ENCODE results near the gene SAG. TPM values are rescaled to one million over a fixed set of nuclear protein-coding genes. Genes with fewer than 3 reads are reported as not detected.

The SAG gene
- total and polyA plus RNA-seq, 2 of the 13 experiments (the other 11 are each of a cell fraction or from before 2014, with no cell fraction given), result not detected

DNA sequence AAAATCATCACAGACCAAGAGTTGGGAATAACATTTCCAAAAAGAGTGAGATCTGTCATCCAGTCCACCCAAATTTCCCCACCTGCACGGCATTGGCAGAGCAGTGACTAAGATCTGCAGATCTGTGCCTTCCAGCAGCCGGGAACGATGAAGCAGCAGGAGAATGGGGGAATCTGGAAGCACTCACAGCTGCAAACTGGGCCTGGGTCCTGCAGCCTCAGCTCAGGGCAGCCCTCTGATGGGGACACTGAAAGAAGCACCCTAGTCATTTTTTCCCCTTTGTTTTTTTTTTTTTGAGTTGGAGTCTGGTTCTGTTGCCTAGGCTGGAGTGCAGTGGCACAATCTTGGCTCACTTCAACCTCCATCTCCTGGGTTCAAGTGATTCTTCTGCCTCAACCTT, 4.4 kb upstream of the SAG start (continued):
- TF ChIP-seq CCDC6 (CRISPR knock-in tag; IDR thresholded peaks at IDR 0.05) (no peak), GABPA (IDR thresholded peaks at IDR 0.05; ENCODE audit: low read depth, low read length) (no peak), GABPA (CRISPR knock-in tag; IDR thresholded peaks at IDR 0.05; ENCODE audit: low read depth) (no peak), ZNF44 (CRISPR knock-in tag; IDR thresholded peaks at IDR 0.05) (no peak)

DNA sequence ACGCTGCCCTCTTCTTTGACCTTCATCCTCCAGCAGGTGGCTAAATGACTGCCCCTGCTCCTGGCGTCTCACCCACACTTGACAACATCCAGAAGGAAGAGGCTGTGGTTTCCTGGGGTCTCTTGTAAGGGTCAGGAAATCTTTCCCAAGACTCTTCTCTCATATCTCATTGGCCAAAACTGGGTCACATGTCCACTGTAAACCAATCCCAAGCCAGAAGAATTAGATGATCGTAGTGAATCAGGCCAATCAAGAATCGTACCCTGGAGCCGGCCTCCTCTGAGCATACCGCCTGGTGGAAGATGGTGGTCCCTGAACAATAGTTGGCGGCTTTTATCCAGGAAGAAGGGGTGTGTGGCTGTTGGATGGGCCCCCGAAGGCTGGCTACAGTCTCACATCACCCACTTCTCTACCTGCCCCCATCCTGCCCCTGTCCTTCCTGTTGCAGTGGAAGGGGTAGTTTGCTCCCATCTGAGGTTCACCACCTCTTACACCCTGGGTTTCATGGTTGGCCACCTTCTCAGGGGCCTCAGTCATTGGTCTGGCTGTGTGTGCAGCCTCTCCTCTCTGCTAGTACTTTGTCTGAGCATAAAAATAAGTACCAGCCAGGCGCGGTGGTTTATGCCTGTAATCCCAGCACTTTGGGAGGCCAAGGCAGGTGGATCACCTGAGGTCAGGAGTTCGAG, 3.8 kb downstream of the SAG start:
- POLR2A ChIA-PET, result no interaction called here
- BruUV-seq (replicated peaks), result no TSS peak

More for the DNA sequence above, 3.8 kb downstream of the SAG start:
- Histone ChIP-seq H3K36me3 (replicated peaks in 1 of 2; ENCODE audit: control insufficient read depth in 1 of 2, insufficient read depth in 2 of 2, low read length in 2 of 2) (no peaks in the 10 kb centered on the region), H3K9ac (ENCODE audit: insufficient read depth, low read depth, low read length) (no peak overlapping the region), H3K9me3 (ENCODE audit: low read length) (no peaks in the 10 kb centered on the region), H3K4me2 (ENCODE audit: low read depth, low read length) (no peak overlapping the region), H3K79me2 (ENCODE audit: insufficient read depth, low read length) (no peaks in the 10 kb centered on the region), H3K27me3 (ENCODE audit: control insufficient read depth in 1 of 2, insufficient read depth in 2 of 2, low read length in 2 of 2) (peaks cover 0 to 17% of the 10 kb centered on the region in 2 experiments; a peak in 1 of 5 replicates), H3K4me3 (replicated peaks in 1 of 3; ENCODE audit: insufficient read depth in 1 of 3, low read depth in 2 of 3, low read length in 3 of 3) (no peak overlapping the region), H3K27ac (ENCODE audit: extremely low read length, insufficient read depth, low read length) (no peak overlapping the region), H2AFZ (ENCODE audit: low read length) (no peak overlapping the region), H3K4me1 (ENCODE audit: insufficient read depth, low read length) (peaks cover 22% of the 10 kb centered on the region), H4K20me1 (ENCODE audit: insufficient read depth, low read length) (no peaks in the 10 kb centered on the region)
- intact Hi-C loops (cut with micrococcal nuclease; ENCODE audit: unreplicated experiment) (no loop called here), in situ Hi-C loops (cut with HindIII; ENCODE audit: extremely low pct_ligation_motif_present, low pct_unique_long_range_greater_than_20kb) (loop anchor here (25.0 kb wide), 1 partner anchor 526 kb away; no protein-coding TSS in a partner anchor)
- FAIRE-seq (no peak), DNase-seq (ENCODE audit: low spot score) (no peak), ATAC-seq (peak; percentile 21; the same call in 2 of the 3 replicates)
- TF ChIP-seq ZIK1 (CRISPR knock-in tag; IDR thresholded peaks at IDR 0.05; ENCODE audit: borderline replicate concordance, low read depth) (no peak), KAT2B (IDR thresholded peaks at IDR 0.05; ENCODE audit: borderline replicate concordance, low read depth, low read length) (no peak), ZNF264 (CRISPR knock-in tag; IDR thresholded peaks at IDR 0.05) (no peak), PAF1 (CRISPR knock-in tag; IDR thresholded peaks at IDR 0.05) (no peak), NFYB (CRISPR knock-in tag; IDR thresholded peaks at IDR 0.05) (0 out of 2 replicates have a peak, but pooled peaks have one; percentile 24), SMC3 (IDR thresholded peaks at IDR 0.05; ENCODE audit: low read length) (0 out of 2 replicates have a peak, but pooled peaks have one; percentile 11), STAG1 (CRISPR knock-in tag; IDR thresholded peaks at IDR 0.05) (peak; percentile 29), MIXL1 (CRISPR knock-in tag; IDR thresholded peaks at IDR 0.05) (no peak), ZNF674 (CRISPR knock-in tag; IDR thresholded peaks at IDR 0.05; ENCODE audit: low read depth) (no peak), POLR2AphosphoS2 (IDR thresholded peaks at IDR 0.05; ENCODE audit: low read depth, low read length) (no peak), RXRA (CRISPR knock-in tag; IDR thresholded peaks at IDR 0.05) (no peak)
- TF ChIP-seq, protein P1, sequence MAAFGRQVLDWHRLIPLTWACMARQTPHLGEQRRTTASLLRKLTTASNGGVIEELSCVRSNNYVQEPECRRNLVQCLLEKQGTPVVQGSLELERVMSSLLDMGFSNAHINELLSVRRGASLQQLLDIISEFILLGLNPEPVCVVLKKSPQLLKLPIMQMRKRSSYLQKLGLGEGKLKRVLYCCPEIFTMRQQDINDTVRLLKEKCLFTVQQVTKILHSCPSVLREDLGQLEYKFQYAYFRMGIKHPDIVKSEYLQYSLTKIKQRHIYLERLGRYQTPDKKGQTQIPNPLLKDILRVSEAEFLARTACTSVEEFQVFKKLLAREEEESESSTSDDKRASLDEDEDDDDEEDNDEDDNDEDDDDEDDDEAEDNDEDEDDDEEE (CRISPR knock-in tag; IDR thresholded peaks at IDR 0.05), result no peak
- TF ChIP-seq, protein P2, sequence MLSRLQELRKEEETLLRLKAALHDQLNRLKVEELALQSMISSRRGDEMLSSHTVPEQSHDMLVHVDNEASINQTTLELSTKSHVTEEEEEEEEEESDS (CRISPR knock-in tag; IDR thresholded peaks at IDR 0.05; ENCODE audit: borderline replicate concordance), result no peak
- TF ChIP-seq, protein P3, sequence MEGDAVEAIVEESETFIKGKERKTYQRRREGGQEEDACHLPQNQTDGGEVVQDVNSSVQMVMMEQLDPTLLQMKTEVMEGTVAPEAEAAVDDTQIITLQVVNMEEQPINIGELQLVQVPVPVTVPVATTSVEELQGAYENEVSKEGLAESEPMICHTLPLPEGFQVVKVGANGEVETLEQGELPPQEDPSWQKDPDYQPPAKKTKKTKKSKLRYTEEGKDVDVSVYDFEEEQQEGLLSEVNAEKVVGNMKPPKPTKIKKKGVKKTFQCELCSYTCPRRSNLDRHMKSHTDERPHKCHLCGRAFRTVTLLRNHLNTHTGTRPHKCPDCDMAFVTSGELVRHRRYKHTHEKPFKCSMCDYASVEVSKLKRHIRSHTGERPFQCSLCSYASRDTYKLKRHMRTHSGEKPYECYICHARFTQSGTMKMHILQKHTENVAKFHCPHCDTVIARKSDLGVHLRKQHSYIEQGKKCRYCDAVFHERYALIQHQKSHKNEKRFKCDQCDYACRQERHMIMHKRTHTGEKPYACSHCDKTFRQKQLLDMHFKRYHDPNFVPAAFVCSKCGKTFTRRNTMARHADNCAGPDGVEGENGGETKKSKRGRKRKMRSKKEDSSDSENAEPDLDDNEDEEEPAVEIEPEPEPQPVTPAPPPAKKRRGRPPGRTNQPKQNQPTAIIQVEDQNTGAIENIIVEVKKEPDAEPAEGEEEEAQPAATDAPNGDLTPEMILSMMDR (CRISPR knock-in tag; IDR thresholded peaks at IDR 0.05), result peak; percentile 30; the same call in 1 of the 2 replicates
- TF ChIP-seq, protein P4, sequence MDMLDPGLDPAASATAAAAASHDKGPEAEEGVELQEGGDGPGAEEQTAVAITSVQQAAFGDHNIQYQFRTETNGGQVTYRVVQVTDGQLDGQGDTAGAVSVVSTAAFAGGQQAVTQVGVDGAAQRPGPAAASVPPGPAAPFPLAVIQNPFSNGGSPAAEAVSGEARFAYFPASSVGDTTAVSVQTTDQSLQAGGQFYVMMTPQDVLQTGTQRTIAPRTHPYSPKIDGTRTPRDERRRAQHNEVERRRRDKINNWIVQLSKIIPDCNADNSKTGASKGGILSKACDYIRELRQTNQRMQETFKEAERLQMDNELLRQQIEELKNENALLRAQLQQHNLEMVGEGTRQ (IDR thresholded peaks at IDR 0.05; ENCODE audit: low read depth, low read length), result peak; percentile 28; the same call in 1 of the 2 replicates
- TF ChIP-seq, protein P4 (CRISPR knock-in tag; IDR thresholded peaks at IDR 0.05; ENCODE audit: borderline replicate concordance), result no peak
- 59% methylated on average over 10 of the region's 11 CpGs for WGBS (ENCODE audit: low lambda C conversion rate)
- CTCF ChIA-PET (ENCODE audit: low intra/inter-chr PET ratio, low total read pairs), result interaction anchor here (2.0 kb wide), 1 partner anchor 132 kb away, joined by 9 read pairs; no protein-coding TSS in a partner anchor
